PC-9 (cell line): ENCODE results near the gene EIF3K.

Experiments used
- CTCF ChIP-seq: fragments of 200-600 bp; sonication (generic); conservative IDR thresholded peaks from 2 replicates; pipeline ENCODE4 v1.6.1; 2017; ENCODE audit warnings: mixed run types, antibody characterized with exemption, mild to moderate bottlenecking, moderate library complexity
- EZH2 ChIP-seq: fragments of 200-600 bp; sonication (generic); IDR thresholded peaks from 2 replicates; pipeline ENCODE4 v1.8.0; 2017; ENCODE audit warnings: antibody characterized with exemption, low read depth

- peak; percentile 95 for TF ChIP-seq CTCF
- TF ChIP-seq EZH2, result no peak
These were observed 15.9 kb downstream of the EIF3K start for GRCh38 chr19:38634757-38635482.
